ENCODE measurements around the gene TRAPPC12. TPM values are rescaled to one million over a fixed set of nuclear protein-coding genes. Genes with fewer than 3 reads are reported as not detected.

TRAPPC12 gene
- total RNA-seq, 1 donor from 2014 or later: 121 TPM

DNA sequence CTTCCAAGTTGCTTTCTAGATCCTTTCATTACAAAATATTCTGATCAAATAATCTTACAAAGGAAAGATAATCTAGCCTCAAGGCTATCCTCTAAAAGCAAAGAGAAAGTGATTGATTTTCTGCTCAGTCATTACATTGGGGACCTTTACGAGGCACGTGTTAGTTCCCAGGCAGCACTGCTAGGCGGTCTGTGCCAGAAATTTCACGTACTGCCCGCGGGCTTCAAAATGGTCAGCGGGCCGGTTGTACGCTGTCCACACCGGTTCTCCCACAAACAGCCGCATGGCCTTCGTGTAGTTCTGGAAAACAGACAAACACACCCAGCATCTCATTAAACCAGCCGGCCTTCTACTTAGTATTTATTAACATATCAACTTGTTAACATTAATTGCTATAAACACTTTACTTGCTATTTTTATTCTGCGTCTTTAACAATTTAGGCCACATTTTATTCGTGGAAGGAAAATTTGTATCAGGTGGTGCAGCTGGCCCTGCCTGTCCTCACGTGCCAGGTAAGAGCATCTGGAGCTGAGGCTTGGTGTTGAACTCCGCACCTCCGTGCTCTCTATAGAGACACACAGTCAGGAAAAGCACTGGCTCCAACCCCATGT is 119.4 kb downstream of the TRAPPC12 start:
- Mint-ChIP-seq H3K4me1 (ENCODE audit: low read depth) (peaks cover 5% of the 10 kb centered on the region), H3K27me3 (no peaks in the 10 kb centered on the region), H3K4me3 (ENCODE audit: low read depth) (no peak overlapping the region), H3K27ac (no peak overlapping the region), H3K36me3 (ENCODE audit: insufficient read depth) (peaks cover 31% of the 10 kb centered on the region), H3K9me3 (ENCODE audit: low read depth) (no peaks in the 10 kb centered on the region)
- TF ChIP-seq, protein P1, sequence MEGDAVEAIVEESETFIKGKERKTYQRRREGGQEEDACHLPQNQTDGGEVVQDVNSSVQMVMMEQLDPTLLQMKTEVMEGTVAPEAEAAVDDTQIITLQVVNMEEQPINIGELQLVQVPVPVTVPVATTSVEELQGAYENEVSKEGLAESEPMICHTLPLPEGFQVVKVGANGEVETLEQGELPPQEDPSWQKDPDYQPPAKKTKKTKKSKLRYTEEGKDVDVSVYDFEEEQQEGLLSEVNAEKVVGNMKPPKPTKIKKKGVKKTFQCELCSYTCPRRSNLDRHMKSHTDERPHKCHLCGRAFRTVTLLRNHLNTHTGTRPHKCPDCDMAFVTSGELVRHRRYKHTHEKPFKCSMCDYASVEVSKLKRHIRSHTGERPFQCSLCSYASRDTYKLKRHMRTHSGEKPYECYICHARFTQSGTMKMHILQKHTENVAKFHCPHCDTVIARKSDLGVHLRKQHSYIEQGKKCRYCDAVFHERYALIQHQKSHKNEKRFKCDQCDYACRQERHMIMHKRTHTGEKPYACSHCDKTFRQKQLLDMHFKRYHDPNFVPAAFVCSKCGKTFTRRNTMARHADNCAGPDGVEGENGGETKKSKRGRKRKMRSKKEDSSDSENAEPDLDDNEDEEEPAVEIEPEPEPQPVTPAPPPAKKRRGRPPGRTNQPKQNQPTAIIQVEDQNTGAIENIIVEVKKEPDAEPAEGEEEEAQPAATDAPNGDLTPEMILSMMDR (IDR thresholded peaks at IDR 0.05; ENCODE audit: unreplicated experiment): no peak
- no peak for DNase-seq (ENCODE audit: low spot score, unreplicated experiment)

DNA sequence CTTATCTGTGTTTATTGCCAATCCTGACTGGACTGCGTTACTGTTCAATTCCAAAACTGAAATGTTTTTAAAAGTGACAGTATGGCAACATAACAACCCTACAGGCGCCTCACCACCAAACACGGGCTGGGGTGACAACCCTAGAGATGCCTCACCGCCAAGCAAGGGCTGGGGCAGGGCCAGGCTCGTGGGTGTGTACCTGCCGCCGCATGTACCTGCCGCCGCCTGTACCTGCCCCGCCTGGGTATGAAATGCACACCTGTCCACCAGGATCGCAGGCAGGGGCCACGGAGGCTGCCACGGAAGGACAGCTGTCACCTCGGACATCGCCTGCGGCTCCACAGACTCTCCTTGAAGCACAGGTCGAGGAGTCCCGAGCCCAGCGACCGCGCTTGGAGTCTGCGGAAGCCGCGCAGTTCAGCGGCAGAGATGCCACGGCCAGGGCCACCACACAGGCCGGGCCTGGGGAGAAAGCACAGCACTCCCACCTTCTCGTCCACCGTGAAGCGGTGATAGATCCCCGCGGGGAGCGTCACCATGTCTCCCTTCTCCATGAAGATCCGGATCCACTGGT is 120.9 kb downstream of the TRAPPC12 start:
- no peaks in the 10 kb centered on the region for H3K27me3 Mint-ChIP-seq
- no peak overlapping the region for H3K27ac Mint-ChIP-seq
- H3K4me3 Mint-ChIP-seq (ENCODE audit: low read depth): no peak overlapping the region
- peaks cover 7% of the 10 kb centered on the region for H3K9me3 Mint-ChIP-seq (ENCODE audit: low read depth)
- H3K4me1 Mint-ChIP-seq (ENCODE audit: low read depth): peaks cover 7% of the 10 kb centered on the region
- DNase-seq (ENCODE audit: low spot score, unreplicated experiment): no peak
- TF ChIP-seq, protein P1 (IDR thresholded peaks at IDR 0.05; ENCODE audit: unreplicated experiment): no peak
- peaks cover 42% of the 10 kb centered on the region for H3K36me3 Mint-ChIP-seq (ENCODE audit: insufficient read depth)

DNA sequence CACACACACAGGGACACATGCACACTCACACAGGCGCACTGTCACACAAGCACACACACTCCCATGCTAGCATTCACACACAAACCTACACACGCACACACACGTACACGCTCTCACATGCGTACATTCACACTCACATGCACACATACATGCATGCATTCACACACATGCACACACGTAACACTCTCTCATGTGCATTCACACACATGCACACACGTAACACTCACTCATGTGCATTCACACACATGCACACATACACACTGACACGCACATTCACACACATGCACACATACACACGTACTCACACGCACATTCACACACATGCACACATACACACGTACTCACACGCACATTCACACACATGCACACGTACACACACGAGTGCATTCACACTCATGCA is 123.6 kb downstream of the TRAPPC12 start:
- DNase-seq (ENCODE audit: low spot score, unreplicated experiment): no peak
- Mint-ChIP-seq H3K27ac (no peak overlapping the region), H3K36me3 (ENCODE audit: insufficient read depth) (peaks cover 54% of the 10 kb centered on the region), H3K4me3 (ENCODE audit: low read depth) (no peak overlapping the region), H3K4me1 (ENCODE audit: low read depth) (peaks cover 17% of the 10 kb centered on the region), H3K27me3 (no peaks in the 10 kb centered on the region), H3K9me3 (ENCODE audit: low read depth) (peaks cover 9% of the 10 kb centered on the region)
- TF ChIP-seq, protein P1 (IDR thresholded peaks at IDR 0.05; ENCODE audit: unreplicated experiment): no peak

DNA sequence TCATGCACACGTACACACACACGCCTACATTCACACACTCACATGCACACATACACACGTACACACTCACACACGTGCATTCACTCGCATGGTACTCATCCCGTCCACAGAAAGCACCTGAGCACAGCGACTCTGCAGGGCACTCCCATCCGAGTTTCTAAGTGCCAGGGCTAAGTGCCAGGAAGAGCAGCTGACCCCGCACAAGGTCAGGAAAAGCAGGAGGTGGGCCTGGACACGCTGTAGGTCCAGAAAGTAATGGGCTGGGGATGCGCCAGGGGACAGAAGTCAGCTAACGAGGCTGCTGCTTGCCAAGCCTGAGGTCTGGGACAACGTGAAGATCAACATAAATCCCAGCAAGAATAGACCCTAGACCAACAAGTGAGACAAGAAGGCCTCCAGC is 124.0 kb downstream of the TRAPPC12 start:
- peaks cover 56% of the 10 kb centered on the region for H3K36me3 Mint-ChIP-seq (ENCODE audit: insufficient read depth)
- no peaks in the 10 kb centered on the region for H3K27me3 Mint-ChIP-seq
- H3K4me1 Mint-ChIP-seq (ENCODE audit: low read depth): peaks cover 17% of the 10 kb centered on the region
- TF ChIP-seq, protein P1 (IDR thresholded peaks at IDR 0.05; ENCODE audit: unreplicated experiment): no peak
- no peak for DNase-seq (ENCODE audit: low spot score, unreplicated experiment)
- H3K9me3 Mint-ChIP-seq (ENCODE audit: low read depth): peaks cover 12% of the 10 kb centered on the region
- no peak overlapping the region for H3K27ac Mint-ChIP-seq
- no peak overlapping the region for H3K4me3 Mint-ChIP-seq (ENCODE audit: low read depth)

DNA sequence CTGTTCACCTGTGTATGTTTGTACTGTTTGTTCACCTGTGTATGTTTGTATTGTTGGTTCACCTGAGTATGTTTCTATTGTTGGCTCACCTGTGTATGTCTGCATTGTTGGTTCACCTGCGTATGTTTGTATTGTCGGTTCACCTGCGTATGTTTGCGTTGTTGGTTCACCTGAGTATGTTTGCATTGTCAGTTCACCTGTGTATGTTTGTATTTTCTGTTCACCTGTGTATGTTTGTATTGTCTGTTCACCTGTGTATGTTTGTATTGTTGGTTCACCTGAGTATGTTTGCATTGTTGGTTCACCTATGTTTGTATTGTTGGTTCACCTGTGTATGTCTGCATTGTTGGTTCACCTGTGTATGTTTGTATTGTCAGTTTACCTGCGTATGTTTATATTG is 125.2 kb downstream of the TRAPPC12 start:
- H3K9me3 Mint-ChIP-seq (ENCODE audit: low read depth): peaks cover 13% of the 10 kb centered on the region
- no peak overlapping the region for H3K4me3 Mint-ChIP-seq (ENCODE audit: low read depth)
- H3K27ac Mint-ChIP-seq: peak overlapping the region; percentile 86
- no peak for DNase-seq (ENCODE audit: low spot score, unreplicated experiment)
- H3K36me3 Mint-ChIP-seq (ENCODE audit: insufficient read depth): peaks cover 56% of the 10 kb centered on the region
- H3K27me3 Mint-ChIP-seq: no peaks in the 10 kb centered on the region
- TF ChIP-seq, protein P1 (IDR thresholded peaks at IDR 0.05; ENCODE audit: unreplicated experiment): no peak
- H3K4me1 Mint-ChIP-seq (ENCODE audit: low read depth): peaks cover 17% of the 10 kb centered on the region

Measured in progenitor cell of endocrine pancreas (in vitro differentiated cells).